C4-2B (cell line): ENCODE results near the gene LRIG3.
"Not testable (repeated sequence)": the region's sequence is repeated elsewhere in the genome, so short reads cannot be mapped to it uniquely, and the experiment has no call there.

ENCODE experiments used
- H3K27ac ChIP-seq: fragments of 450-650 bp; 2 replicates; pipeline ENCODE4 v1.5.1; 2017
- CTCF ChIP-seq: fragments of 450-650 bp; conservative IDR thresholded peaks from 2 replicates; pipeline ENCODE4 v1.5.1; 2017; ENCODE audit warnings: mild to moderate bottlenecking
- ZFX ChIP-seq: fragments of 450-650 bp; IDR thresholded peaks from 2 replicates; pipeline ENCODE4 v1.6.1; 2017

Gene LRIG3

GRCh38 chr12:58915037-58915436, 5.3 kb downstream of the LRIG3 start:
- H3K27ac ChIP-seq: no peak overlapping the region
- TF ChIP-seq CTCF (no peak), ZFX (no peak)

- TF ChIP-seq CTCF: no peak
- no peak overlapping the region for H3K27ac ChIP-seq
These were observed 5.8 kb downstream of the LRIG3 start for GRCh38 chr12:58914457-58914856.

GRCh38 chr12:58907391-58907790, 12.9 kb downstream of the LRIG3 start:
- H3K27ac ChIP-seq: no peak overlapping the region
- TF ChIP-seq CTCF: no peak
- TF ChIP-seq ZFX: no peak

GRCh38 chr12:58906917-58907316, 13.4 kb downstream of the LRIG3 start:
- H3K27ac ChIP-seq: no peak overlapping the region
- TF ChIP-seq ZFX (no peak), CTCF (no peak)

- TF ChIP-seq ZFX (no peak), CTCF (no peak)
- H3K27ac ChIP-seq: no peak overlapping the region
These were observed 14.9 kb downstream of the LRIG3 start for GRCh38 chr12:58905422-58905821.

- H3K27ac ChIP-seq: not testable (repeated sequence)
These were observed 17.6 kb downstream of the LRIG3 start for GRCh38 chr12:58902726-58903125.

- TF ChIP-seq CTCF (no peak), ZFX (no peak)
These were observed 18.6 kb downstream of the LRIG3 start for GRCh38 chr12:58901664-58902063.

GRCh38 chr12:58897969-58898368, 22.3 kb downstream of the LRIG3 start:
- TF ChIP-seq CTCF (no peak), ZFX (no peak)
- no peak overlapping the region for H3K27ac ChIP-seq

More at GRCh38 chr12:58901664-58902063, 18.6 kb downstream of the LRIG3 start:
- no peak overlapping the region for H3K27ac ChIP-seq
